Superior temporal gyrus (tissue), 1 donor: Measurements from ENCODE around the gene KHDC1L.
"Not testable (repeated sequence)": the region's sequence is repeated elsewhere in the genome, so short reads cannot be mapped to it uniquely, and the experiment has no call there.

Source experiments
- DNase-seq: peaks from one replicate; pipeline ENCODE4 v3.0.0-alpha.2; 2016; ENCODE audit errors: extremely low spot score

The KHDC1L gene, protein sequence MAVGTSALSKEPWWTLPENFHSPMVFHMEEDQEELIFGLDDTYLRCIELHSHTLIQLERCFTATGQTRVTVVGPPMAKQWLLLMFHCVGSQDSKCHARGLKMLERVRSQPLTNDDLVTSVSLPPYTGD

DNA sequence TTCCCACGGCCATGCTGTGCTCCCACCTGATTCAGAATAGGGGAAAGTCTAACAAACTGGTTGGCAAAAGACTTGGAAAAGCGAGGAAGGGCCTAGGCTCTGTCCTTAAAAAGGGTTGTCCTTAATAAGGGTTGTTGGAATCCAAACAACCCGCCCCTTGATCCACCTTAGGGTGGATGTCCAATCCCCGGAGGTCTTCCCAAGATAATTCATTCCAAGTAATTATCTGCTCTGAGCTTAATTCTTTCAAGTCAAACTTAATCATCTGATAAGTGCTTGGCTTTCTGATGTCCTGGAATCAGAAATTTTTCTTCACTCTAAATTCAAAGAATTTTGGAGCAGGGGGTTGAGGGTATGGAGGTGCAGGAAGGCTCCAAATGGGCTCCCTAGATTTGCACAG is at the start of gene KHDC1L:
KHDC1L (minus strand) TSS at position 101 of the 400 bp plus-strand sequence; CDS start at position 13, 88 bp downstream.
- no peak for DNase-seq

DNA sequence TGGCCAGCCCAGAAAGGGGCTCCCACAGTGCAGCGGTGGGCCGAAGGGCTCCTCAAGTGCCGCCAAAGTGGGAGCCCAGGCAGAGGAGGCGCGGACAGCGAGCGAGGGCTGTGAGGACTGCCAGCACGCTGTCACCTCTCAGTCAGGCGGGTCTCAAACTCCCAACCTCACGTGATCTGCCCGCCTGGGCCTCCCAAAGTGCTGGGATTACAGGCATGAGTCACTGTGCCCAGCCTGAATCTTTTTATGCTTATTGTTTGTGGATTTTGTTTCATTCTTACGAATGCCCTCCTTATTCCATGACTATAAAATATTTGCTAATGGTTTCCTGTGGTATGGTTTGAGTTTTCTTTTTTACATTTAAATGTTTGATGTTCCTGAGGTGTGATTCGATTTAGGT is 44.0 kb upstream of the KHDC1L start:
- DNase-seq = not testable (repeated sequence)

DNA sequence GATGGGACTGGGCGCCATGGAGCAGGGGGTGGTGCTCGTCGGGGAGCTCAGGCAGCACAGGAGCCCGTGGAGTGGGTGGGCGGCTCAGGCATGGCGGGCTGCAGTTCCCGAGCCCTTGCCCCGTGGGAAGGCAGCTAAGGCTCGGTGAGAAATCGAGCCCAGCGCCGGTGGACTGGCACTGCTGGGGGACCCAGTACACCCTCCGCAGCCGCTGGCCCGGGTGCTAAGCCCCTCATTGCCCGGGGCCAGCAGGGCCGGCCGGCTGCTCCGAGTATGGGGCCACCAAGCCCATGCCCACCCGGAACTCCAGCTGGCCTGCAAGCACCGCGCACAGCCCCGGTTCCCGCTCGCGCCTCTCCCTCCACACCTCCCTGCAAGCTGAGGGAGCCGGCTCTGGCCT is 43.6 kb upstream of the KHDC1L start:
- DNase-seq = not testable (repeated sequence)

DNA sequence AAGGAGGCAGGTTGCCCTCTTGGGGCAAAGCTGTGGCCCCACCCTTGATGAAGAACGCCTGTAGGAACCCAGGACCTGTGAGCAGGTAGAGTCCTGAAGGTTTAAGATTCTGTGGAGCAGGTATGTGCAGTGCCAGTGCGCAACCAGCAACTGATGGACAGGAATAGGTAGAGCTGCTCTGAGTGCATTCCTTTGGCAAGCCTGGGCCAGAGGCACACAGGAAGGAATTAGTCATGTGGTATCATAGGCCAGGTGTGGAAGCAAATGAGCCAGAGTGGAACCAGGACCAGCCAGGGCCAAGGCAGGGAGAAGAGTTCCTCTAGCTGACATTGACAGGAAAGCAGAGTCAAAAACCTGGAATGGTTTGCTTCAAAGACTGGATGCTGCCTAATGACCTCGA is 39.1 kb upstream of the KHDC1L start:
- no peak for DNase-seq

DNA sequence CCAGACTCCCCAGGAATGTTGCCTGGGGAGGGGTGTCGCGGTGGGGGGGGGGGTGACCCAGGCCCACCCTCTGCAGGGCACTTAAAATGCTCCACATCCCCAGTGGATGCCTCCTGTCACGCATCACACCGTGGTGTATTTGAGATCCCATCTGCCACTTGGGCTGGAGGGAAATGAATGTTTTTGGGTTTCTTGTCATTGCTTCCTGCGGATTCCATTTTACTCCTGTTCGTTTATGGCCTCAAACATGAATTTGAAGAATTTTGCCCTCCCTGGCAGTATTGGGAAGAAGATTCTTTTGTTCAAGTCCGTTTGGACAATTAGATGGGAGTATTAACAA is 38.2 kb upstream of the KHDC1L start:
- DNase-seq = no peak

DNA sequence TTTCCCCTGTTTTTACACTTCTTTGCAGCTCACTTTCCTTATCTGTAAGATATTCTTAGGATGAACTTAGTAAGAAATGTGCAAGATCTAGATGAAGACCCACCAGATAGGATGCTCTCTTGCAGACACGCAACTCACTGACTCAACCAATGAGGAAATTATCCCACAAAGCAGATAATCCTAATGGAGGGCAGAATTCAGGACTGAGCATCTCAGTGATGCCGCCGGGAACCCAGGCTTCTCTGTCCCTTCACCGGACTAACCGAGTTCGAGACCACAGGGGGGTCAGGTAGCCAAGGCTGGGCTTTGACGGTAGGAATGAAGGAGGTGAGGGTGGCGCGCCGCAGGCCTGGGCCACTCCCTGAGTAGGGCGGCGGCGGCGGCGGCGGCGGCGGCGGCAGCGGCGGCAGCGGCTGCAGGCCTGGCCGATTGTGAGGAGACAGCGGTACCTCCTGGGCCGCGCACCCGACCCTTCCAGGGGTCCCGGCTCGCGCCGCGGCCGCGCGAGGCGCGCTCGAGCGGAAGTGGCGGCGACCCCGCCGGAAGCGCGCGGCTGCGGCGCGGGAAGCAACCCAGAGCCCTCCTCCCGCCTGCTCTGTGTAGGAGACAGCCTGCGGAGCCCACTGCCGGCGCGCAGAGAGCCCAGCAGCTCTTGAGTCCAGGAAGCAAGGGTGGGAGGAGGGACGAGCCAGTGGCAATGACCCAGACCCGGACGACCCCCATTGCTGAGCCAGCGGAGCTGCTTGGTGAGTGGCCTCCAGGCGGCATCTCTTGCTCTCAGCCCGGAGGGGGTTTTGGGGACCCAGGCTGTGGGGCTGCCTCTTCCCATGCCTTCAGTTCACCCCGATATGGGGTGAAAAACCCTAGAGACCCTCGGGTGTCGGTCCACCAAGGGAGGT is 37.6 kb upstream of the KHDC1L start, which contains the start of gene KHDC1:
KHDC1 (minus strand) TSS at position 526 of the 899 bp plus-strand sequence. CDS start 20,679 bp downstream, outside the sequence.
- peak; percentile 64 for DNase-seq

DNA sequence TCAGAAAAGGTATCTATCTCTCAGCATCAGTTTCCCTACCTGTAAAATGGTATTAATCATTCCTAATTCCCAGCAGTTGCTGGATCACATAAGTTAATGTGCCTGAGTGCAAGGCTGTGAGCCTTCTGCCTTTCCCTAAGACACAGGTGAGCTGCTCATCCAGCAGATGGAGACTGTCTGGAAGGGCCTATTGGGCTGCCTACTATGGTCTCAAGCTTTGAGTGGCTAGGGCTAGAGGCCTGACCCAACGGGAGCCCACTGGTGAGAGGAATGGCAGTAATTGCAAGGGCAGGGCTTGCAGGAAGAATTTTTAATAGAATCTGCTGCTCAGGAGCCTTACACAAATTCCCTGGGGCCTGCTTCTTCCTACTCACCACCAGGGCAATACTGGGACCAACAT is 33.4 kb upstream of the KHDC1L start:
- no peak for DNase-seq

DNA sequence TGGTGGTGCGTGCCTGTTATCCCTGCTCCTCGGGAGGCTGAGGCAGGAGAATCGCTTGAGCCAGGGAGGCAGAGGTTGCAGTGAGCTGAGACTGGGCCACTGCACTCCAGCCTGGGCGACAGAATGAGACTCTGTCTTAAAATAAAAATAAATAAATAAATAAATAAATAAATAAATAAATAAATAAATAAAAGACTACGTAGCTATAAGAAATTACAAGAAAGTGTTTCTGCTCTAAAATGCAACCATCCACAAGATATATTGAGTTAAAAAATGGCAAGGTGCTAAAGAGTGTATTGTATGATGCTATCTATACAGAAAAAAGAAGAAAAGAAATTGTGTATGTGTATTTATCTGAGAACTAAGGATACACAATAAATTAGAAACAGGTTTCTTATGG is 29.0 kb upstream of the KHDC1L start:
- DNase-seq = not testable (repeated sequence)

DNA sequence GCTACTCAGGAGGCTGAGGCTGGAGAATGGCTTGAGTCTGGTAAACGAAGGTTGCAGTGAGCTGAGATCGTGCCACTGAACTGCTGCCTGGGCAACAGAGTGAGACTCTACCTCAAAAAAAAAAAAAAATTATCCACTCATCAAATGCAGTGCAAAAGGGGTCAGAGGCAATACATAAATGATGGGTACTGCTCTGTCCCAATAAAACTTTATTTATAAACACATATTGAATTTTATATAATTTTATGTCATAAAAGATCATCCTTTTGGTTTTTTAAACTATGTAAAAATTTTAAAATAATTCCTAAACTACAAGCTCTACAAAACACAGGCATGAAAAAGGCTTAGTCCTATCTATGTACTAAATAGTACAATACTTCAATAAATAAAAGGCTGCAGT is 27.4 kb upstream of the KHDC1L start:
- no peak for DNase-seq

DNA sequence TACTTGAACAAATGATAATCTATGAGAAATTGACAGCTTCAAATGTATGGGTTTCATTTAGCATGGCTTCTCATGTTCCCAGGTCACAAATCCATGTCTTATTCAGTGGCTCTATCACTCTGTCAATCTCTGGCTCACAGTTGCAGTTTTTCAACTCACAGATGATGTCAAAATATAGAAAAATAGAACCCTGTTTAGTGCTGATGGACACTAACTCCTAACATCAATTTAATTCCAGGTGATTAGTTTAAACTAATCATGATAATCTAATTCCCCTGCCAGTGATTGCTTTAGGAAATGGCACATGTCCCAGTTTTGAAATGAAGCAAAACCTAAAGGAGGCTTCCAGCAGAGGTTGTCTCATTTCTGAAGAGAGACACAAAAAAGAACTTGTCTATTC is 24.7 kb upstream of the KHDC1L start:
- no peak for DNase-seq

DNA sequence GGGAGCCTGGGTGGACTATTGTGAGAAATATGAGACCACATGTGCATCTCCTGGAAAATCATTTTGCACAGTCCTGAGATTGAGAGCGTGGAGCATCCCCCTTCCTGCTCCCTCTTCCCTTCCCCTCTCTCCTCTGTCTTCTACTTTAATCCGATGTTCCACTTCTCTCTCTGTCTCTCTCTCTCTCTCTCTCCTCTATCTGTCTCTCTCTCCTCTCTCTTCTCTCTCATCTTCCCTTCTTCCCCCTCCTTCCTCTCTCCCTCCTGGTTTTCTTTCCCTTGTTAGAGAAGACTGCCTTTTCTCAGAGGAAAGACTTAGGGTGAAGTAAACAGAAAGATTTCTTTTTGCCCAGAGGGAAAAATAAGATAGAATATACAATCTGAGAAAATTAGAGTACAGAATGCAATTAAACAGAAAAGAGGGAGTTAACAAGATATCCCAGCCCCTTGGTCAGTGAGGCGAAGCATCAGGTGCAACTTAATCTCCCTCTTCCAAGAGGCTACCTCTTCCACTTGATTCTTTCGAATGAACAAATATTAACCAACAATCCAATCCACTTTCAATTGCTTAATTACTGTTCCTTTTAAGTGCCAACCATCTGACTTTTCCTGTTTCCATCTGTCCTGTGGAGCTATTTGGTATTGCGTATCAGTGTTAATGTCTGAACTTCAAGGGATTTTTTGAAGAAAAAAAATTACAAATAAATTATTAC is 23.1 kb upstream of the KHDC1L start:
- DNase-seq = no peak

DNA sequence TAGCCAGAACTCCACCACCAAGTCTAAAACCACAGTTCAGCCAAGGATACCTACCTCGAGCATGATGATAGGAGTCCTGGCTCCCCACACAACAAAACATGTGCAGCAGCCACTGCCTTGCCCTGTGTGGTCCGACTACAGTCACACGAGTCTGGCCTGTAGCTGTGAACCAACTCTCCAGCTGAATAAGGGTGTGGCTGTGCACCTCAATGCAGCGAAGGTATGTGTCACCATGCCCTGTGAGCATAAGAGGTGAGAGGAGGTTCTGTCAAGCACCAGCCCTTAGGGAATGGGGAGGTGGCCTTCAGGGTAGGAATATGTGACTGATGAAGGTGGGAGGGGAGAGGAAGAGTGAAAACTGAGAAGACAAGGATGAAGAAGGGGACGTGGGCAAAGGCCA is 16.7 kb upstream of the KHDC1L start:
- no peak for DNase-seq

DNA sequence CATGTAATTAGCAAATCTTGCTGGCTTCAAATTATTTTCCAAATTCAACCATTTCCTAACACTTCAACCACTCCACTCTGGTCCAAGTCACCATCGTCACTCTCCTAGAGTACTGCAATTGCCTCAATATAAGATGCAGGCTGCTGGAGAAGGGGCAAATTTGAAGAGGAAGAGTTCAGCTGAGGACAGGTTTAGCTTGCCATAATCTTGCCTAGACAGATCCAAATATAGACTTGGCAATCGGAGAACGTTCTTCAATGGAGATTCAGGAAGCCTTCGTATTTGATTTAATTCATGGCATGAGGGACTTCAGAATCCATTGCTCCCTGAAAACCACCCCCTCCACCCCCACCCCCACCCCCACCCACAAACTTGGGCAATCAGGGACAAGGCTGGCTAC is 15.4 kb upstream of the KHDC1L start:
- DNase-seq = no peak

DNA sequence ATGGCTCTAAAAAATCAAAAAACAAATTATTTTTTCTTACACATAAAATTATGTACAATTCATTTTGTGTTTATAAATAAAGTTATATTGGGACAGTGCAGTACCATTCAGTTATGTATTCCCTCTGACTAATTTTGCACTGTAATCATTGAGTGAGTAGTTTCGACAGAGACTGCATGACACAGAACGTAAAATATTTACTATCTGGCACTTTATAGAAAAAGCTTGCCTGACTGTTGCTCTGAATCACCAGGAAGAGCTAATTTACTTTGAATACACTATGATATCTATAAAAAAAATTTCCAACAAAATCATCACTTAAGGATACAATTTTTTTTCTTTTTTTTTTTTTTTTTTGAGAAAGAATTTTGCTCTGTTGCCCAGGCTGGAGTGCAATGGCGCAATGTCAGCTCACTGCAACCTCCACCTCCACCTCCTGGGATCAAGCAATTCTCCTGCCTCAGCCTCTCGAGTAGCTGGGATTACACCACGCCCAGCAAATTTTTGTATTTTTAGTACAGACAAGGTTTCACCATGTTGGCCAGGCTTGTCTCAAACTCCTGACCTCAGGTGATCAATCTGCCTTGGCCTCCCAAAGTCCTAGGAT is 11.0 kb upstream of the KHDC1L start:
- DNase-seq = no peak

DNA sequence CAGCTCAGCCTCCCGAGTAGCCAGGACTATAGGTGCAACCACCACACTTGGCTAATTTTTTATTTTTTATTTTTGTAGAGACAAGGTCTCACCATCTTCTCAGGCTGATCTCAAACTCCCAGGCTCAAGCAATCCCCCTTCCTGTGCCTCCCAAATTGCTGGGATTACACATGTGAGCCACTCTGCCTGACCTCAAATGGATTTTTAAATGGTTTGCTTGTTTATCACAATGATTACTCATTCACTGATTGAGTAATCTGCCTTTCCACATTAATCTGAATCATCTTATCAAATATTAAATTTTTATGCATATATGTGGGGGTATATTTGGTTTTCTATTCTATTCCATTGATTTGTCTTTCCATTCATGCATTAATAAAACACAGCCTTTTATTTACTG is 9.4 kb upstream of the KHDC1L start:
- DNase-seq = no peak

DNA sequence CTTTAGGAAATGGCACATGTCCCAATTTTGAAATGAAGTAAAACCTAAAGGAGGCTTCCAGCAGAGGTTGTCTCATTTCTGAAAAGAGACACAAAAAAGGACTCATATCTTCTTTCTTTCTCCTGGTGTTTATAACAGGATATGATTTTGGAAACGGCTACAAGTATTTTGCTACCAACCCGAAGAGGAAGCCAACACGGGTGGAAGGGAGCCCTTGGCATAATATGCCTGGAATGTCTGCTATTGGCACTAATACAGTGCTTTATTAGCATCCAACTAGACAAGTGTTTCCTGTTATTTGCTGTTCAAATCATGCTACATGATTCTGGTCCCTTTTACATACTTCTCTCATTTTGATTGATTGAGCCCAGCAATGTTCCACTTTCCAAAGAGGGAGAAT is 8.7 kb upstream of the KHDC1L start:
- DNase-seq = not testable (repeated sequence)

DNA sequence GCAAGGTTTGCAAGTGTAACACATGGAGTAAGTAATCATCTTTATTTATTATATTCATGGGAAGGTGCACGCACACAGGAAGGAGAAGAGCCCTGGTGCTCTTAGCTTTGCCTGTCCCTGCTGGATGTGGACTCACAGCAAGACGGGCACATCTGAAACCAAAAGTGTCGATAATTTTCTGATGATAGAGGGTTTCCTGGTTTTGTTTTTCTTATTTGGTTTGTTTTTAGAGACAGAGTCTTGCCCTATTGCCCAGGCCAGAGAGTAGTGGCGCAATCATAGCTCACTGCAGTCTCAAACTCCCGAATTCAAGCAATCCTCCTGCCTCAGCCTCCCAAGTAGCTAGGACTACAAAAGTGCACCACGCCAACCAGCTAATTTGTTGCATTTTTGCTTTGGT is 7.8 kb upstream of the KHDC1L start:
- DNase-seq = no peak

DNA sequence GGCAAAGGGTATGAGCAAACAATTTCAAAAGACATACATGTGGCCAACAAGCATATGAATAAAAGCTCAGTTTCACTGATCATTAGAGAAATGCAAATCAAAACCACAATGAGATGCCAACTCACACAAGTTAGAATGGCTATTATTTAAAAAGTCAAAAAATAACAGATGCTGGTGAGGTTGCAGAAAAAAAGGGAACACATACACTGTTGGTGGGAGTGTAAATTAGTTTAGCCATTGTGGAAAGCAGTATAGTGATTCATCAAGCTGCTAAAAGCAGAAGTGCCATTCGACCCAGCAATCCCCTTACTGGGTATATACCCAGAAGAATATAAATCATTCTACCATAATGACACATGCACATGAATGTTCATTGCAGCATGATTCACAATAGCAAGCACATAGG is 6.7 kb upstream of the KHDC1L start:
- DNase-seq = no peak

DNA sequence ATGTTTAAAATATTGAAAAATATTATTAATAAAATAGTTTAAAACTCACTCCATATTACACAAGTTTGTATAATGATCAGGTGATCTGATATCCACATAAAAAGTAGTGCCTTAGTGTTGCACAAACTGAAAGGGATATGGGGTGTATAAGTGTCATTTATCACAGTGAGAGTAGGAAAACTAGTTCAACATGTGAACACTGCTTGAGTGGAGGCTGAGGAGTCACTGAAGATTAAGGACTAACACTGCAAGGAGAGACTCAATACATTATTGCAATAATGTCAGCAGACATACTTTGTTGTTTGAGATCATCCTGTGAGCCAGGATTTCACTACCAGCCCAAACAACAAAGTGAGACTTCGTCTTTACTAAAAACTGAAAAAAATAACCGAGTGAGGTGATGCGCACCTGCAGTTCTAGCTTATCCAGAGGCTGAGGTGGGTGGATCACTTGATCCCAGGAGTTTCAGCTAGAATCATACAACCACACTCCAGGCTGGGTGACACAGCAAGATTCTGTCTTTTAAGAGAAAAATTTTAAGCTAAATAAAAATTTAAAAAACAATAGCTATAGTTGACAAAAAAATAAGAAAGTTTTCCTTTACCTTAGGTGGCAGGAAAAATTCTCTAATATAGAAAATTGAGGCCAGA is 2.4 kb upstream of the KHDC1L start:
- DNase-seq = no peak

DNA sequence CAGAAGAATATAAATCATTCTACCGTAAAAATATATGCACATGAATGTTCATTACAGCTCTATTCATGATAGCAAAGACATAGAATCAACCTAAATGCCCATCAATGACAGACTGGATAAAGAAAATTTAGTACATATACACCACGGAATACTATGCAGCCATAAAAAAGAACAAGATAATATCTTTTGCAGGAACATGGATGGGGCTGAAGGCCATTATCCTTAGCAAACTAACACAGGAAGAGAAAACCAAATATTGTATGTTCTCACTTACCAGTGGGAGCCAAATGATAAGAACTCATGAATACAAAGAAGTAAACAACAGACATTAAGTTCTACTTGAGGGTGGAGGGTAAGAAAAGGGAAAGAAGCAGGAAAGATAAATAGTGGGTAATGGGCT is 8.4 kb downstream of the KHDC1L start:
- no peak for DNase-seq

DNA sequence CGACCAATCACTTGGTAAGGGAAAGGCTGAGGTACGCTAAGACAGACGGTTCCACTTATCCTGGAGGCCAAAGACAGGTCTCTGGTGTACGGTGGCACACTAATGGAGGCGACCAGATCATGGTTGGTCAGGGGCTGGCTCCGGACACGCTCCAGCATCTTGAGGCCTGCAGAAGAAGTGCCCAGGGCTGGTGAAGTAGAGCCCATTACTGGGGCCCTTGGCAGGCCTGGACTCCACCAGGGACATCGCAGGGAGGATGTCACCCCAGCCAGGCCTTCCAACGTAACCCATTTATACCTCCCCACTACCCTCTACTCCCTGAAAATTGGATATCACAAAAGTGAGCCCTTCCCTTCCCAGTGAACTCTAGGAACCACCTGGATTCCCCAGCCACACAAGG is 16.2 kb downstream of the KHDC1L start:
- DNase-seq = no peak
